ENCODE data around the gene FLT4. TPM values are rescaled to one million over a fixed set of nuclear protein-coding genes. Genes with fewer than 3 reads are reported as not detected.

The FLT4 gene
- total RNA-seq (2022; extraction: Qiagen RNA extraction) = 1.9 to 3.7 TPM (median 3.1 TPM) in 5 replicates

GRCh38 chr5:180649297-180650039 is at the start of gene FLT4:
Gene FLT4 (minus strand): TSS chr5:180649600. CDS start chr5:180649545, 55 bp downstream.

GRCh38 chr5:180591311-180591887 is 58.0 kb downstream of the FLT4 start, which contains the start of gene SCGB3A1:
Gene SCGB3A1 (minus strand): TSS chr5:180591499. CDS start chr5:180591462, 37 bp downstream.

Other genes with a start within 250 kb of the FLT4 start
- gene CNOT6, start 155.2 kb downstream of the FLT4 start, total RNA-seq (2022; extraction: Qiagen RNA extraction) = 15.4 to 27.7 TPM (median 23.2 TPM) in 5 replicates
- gene SCGB3A1, start 58.1 kb downstream of the FLT4 start, total RNA-seq (2022; extraction: Qiagen RNA extraction) = not detected in 5 replicates
- not detected in 5 replicates for gene OR2Y1, start 90.5 kb upstream of the FLT4 start, total RNA-seq (2022; extraction: Qiagen RNA extraction)
- gene MGAT1, start 153.2 kb upstream of the FLT4 start, total RNA-seq (2022; extraction: Qiagen RNA extraction) = 68.9 to 88.7 TPM (median 85.3 TPM) in 5 replicates
- gene ZFP62, start 211.7 kb upstream of the FLT4 start, total RNA-seq (2022; extraction: Qiagen RNA extraction) = 6.9 to 9.7 TPM (median 9.0 TPM) in 5 replicates
- gene BTNL8, start 249.6 kb upstream of the FLT4 start, total RNA-seq (2022; extraction: Qiagen RNA extraction) = not detected in 5 replicates